GM18505 (cell line): ENCODE results near the gene PGA3.
"Not testable (repeated sequence)": the region's sequence is repeated elsewhere in the genome, so short reads cannot be mapped to it uniquely, and the experiment has no call there.

Source experiments
- ATAC-seq: cut with Tn5 transposase; IDR thresholded peaks from one replicate; pipeline ENCODE4 v1.9.1; 2021; ENCODE audit not compliant: unreplicated experiment

Gene PGA3

GRCh38 chr11:61218306-61218705, 15.0 kb downstream of the PGA3 start:
- ATAC-seq = not testable (repeated sequence)

DNA sequence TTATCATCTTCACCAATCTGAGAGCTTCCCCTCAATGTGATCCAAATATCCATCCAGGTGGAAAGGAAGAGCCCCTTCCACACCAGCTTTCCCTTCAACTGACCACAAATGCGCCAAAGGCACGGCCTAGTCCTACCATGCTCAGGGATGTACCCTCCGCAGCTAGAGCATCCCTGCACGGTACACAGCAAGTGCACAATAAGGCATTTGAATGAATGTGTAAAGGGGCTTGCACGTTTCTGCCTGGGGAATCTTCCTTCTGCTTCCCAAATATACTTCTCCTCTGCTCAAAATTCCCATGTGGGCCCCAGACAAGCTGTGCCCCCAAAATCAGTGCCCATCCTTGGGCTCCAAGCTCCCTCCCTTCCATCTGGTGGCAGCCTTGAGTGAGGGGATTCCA, 15.7 kb downstream of the PGA3 start:
- ATAC-seq = not testable (repeated sequence)

DNA sequence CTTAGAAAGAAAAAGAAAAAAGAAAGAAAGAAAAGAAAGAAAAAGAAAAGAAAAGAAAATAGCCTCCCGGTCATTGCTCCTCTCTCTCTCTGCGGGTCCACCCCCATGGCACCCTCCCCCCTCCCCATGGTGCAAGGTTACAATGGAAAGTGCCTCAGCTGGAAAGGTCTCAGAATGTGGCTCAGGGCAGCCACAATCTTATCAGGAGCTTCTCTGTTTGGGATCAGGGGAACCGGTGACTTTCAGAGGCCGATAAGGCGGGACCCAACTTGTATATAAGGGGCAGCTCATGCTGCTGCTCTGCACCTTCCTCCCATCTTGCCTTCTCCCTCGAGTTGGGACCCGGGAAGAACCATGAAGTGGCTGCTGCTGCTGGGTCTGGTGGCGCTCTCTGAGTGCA, 18.7 kb downstream of the PGA3 start, which contains the start of gene PGA4:
PGA4 (plus strand) TSS at position 301 of the 400 bp plus-strand sequence; CDS start at position 355, 54 bp downstream.
- not testable (repeated sequence) for ATAC-seq

DNA sequence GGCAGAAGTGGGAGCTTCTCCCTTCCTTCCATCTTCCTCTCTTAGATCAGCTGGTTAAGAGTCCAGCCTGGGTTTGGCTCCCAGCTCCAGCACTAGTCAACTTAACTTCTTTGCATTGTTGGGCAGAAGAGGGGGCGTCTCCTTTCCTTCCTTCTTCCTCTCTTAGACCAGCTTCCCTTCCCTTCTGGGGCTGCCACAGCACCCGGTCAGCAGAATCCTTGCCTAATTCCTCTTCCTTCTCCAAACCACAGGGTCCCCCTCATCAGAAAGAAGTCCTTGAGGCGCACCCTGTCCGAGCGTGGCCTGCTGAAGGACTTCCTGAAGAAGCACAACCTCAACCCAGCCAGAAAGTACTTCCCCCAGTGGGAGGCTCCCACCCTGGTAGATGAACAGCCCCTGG, 19.4 kb downstream of the PGA3 start:
- ATAC-seq = not testable (repeated sequence)

DNA sequence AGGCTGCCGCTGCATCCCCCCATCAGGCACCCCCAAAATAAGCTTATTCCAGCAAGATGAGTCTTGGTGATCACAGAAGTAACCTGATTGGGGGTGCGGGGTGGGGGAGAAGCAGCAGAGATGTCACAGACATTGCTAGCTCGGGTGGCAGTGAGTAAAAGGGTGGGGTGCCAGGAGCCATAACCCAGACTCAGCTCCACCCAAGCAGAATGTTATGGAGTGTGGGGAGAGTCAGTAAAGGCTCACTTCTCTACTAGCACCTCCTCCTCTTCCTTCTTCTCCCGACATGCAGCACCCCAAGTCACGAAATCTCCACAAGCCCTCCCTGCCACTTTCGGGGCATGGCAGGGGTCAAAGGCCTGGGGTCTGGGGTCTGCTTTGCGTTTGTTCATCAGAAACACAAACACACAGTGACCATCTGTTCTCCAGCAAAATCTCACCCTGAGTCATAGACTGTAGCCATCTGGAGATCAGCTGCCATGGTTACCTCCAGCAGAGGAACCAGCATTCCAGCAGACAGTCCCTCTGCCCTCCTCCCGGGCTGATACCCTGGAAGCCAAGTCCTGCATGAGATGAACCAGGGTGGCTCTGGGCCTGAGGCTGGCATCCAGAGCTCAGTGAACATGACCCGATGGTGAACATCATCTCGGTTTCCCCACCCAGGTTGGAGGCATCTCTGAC, 23.3 kb downstream of the PGA3 start:
- not testable (repeated sequence) for ATAC-seq

GRCh38 chr11:61229458-61229857, 26.1 kb downstream of the PGA3 start:
- not testable (repeated sequence) for ATAC-seq

DNA sequence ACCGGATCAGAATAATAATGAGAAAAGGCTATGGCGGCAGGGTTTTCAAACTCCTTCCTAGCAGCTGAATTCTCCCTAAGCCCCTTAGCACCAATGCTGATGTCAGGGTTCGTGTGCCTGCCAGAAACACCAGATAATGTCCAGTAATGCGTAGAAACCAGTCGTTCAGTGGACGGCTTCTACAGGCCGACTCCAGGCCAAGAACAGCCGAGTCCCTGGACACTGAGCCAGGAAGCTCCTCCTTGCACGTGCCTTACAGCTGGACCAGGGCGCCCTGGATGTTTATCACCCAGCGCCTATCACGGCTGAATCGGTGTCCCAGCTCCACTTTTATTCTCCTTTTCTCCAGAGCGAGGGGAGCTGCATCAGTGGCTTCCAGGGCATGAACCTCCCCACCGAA, 27.7 kb downstream of the PGA3 start:
- ATAC-seq = not testable (repeated sequence)

GRCh38 chr11:61231585-61231984, 28.3 kb downstream of the PGA3 start:
- ATAC-seq = not testable (repeated sequence)

- not testable (repeated sequence) for ATAC-seq
These were observed 29.3 kb downstream of the PGA3 start for GRCh38 chr11:61232548-61233145.

DNA sequence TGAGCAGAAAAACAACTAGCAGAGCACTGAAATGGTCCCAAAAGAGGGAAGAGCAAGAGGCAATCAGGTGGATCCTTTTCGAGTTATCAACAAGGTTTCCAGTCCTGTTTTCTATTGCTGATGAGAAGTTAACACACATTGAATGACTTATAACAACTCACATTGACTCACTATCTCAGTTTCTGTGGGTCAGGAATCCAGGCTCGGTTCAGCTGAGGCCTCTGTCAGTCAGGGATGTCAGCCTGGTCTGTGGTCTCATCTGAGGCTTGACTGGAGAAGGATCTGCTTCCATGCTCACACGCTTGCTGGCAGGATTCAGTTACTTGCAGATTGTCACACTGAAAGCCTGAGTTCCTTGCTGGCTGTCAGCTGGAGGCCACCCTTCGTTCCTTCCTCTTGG, 33.8 kb downstream of the PGA3 start:
- ATAC-seq = not testable (repeated sequence)

GRCh38 chr11:61240288-61240687, 37.0 kb downstream of the PGA3 start:
- not testable (repeated sequence) for ATAC-seq

DNA sequence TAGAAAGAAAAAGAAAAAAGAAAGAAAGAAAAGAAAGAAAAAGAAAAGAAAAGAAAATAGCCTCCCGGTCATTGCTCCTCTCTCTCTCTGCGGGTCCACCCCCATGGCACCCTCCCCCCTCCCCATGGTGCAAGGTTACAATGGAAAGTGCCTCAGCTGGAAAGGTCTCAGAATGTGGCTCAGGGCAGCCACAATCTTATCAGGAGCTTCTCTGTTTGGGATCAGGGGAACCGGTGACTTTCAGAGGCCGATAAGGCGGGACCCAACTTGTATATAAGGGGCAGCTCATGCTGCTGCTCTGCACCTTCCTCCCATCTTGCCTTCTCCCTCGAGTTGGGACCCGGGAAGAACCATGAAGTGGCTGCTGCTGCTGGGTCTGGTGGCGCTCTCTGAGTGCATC, 37.6 kb downstream of the PGA3 start, which contains the start of gene PGA5:
PGA5 (plus strand) TSS at position 301 of the 400 bp plus-strand sequence; CDS start at position 353, 52 bp downstream.
- ATAC-seq = not testable (repeated sequence)

- ATAC-seq = not testable (repeated sequence)
These were observed 38.2 kb downstream of the PGA3 start for GRCh38 chr11:61241526-61241925.

- ATAC-seq = not testable (repeated sequence)
These were observed 42.1 kb downstream of the PGA3 start for GRCh38 chr11:61245284-61245964.

DNA sequence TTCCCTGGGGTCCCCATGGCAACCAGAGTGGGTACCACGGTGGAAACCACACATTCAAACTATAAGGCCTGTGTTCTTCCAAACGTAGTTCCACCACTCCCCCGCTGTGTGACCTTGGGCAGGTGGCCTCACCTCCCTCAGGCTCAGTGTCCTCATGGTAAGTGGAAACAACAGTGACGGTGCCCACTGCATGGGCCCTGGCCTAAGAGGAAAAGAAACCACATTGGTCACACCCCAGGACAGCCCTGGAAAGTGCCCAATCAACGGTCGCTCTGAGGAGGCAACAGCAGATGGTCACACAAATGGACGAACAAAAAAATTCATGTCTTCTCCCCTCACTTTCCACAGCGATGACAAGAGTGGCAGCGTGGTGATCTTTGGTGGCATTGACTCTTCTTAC, 44.8 kb downstream of the PGA3 start:
- not testable (repeated sequence) for ATAC-seq

DNA sequence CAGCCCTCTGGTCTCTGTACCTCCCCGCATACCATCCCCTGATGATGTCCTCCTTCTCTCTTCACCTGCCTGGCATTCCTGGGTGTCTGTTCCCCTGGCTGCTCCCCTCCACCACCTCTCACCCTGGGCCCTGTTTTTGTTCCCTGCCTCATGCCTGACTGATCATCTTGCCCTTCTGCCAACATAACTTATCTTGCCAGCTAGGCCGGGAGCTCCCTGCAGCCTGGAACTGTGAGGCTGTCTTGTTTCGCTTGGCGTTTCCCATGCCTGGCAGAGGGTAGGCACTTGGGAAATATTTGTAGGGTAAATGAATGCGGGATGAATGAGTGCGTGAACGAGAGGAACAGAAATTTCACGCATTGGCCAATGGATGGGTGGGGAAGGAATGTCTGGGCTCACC, 45.9 kb downstream of the PGA3 start:
- not testable (repeated sequence) for ATAC-seq

GRCh38 chr11:61250796-61251765, 47.8 kb downstream of the PGA3 start:
- ATAC-seq = not testable (repeated sequence)

- not testable (repeated sequence) for ATAC-seq
These were observed 49.0 kb downstream of the PGA3 start for GRCh38 chr11:61252332-61252731.
